Fibroblast of pulmonary artery (primary cell): ENCODE measurements around the gene EPB41L4A.

Experiments
- DNase-seq: peaks from one replicate; pipeline ENCODE4 v3.0.0-alpha.2; 2010; ENCODE audit warnings: low read depth
- H3K4me3 ChIP-seq: replicated peaks from 2 replicates; pipeline ENCODE4 v1.5.1; 2011; ENCODE audit warnings: low read depth, mild to moderate bottlenecking, control low read depth, low read length, moderate library complexity
- CTCF ChIP-seq: IDR thresholded peaks from 2 replicates; pipeline ENCODE4 v1.5.1; 2011; ENCODE audit warnings: mild to moderate bottlenecking, control low read depth, low read length, inconsistent platforms; ENCODE audit errors: missing control alignments

The EPB41L4A gene

GRCh38 chr5:112275671-112276070 lies 143.4 kb downstream of the EPB41L4A start:
- no peak for TF ChIP-seq CTCF
- no peak overlapping the region for H3K4me3 ChIP-seq
- DNase-seq, result no peak

GRCh38 chr5:112270299-112271293 lies 148.5 kb downstream of the EPB41L4A start:
- TF ChIP-seq CTCF, result no peak
- no peak overlapping the region for H3K4me3 ChIP-seq
- no peak for DNase-seq

GRCh38 chr5:112267231-112267630 lies 151.8 kb downstream of the EPB41L4A start:
- TF ChIP-seq CTCF, result no peak
- H3K4me3 ChIP-seq, result no peak overlapping the region
- DNase-seq, result no peak

GRCh38 chr5:112264666-112265065 lies 154.4 kb downstream of the EPB41L4A start:
- no peak overlapping the region for H3K4me3 ChIP-seq
- TF ChIP-seq CTCF, result no peak
- DNase-seq, result no peak

GRCh38 chr5:112264151-112264550 lies 154.9 kb downstream of the EPB41L4A start:
- TF ChIP-seq CTCF, result no peak
- H3K4me3 ChIP-seq, result no peak overlapping the region
- no peak for DNase-seq

- no peak for TF ChIP-seq CTCF
- H3K4me3 ChIP-seq, result no peak overlapping the region
- no peak for DNase-seq
These were observed 155.6 kb downstream of the EPB41L4A start for GRCh38 chr5:112263469-112263868.
